CD4-positive, alpha-beta T cell treated with Interferon alpha-2 for 1 hour (primary cell): ENCODE measurements around the gene CST7.
"Not testable (repeated sequence)": the region's sequence is repeated elsewhere in the genome, so short reads cannot be mapped to it uniquely, and the experiment has no call there.

Experiments
- DNase-seq, 2 donors: peaks; one replicate each; pipeline ENCODE4 v3.0.0-alpha.2; 2020 to 2022

The CST7 gene

DNA sequence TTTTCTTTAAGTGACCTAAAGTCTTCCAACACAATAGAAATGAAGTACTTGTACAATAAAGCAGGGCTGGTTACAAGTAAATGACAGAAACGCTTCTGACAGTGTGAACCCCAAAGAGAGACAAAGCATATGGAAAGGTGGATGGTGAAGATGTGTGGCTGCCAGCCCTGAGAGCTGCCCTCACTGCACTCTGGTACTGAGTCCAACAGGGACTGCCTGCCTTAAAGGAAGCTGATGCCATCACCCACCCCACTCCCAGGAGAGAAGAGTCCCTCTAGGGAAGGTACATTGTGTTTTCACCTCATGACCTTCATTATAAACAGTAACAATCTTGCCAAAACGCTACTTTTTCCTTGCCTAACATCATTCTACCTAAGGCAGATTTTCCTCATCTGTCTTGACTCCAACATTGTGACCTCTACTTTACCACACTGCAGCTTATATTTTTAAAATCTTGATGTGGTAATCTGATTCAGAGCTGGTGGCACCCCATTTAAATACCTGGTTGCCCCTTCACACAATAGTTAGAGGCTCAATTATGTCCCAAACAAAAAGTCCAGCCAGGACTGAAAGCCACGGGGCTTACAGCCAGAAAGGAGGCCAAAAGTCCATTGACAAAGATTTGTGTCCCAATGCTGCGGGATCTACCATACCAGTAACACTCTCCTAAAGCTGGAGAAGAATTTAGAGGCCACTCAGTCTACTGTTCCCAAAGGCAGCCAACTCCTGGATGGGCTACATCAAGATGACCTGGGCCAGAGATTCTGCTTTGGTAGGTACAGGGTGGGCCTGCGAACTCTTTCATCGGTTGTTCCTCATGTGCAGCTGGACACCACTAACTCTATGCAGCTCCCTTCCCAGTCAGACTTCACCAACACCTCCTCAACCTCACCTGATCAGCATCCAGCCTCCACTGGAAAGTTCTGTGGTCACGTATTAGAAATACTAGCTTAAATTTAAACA is 39.1 kb downstream of the CST7 start:
- DNase-seq = no peak

DNA sequence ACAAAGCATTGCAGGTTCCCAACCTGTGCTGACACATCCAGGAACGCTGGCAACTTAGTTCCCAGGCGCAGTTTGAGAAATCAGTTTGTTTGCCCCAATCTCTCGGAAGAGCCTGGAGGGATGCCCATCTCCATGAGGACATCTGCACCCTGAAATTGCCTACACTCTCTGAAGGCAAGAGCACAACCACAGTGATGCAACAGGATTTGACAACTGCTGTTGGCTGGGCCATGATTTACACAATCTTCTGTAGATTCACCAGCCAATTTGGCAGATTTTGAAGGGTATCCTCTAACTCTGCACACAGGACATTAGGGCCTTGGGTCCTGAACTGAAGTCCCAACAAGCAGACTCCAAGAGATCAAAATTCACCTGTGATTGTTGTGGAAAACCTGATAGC is 40.1 kb downstream of the CST7 start:
- DNase-seq = no peak

- DNase-seq = no peak
Observed at GRCh38 chr20:24990810-24991252, 41.8 kb downstream of the CST7 start.

GRCh38 chr20:24991897-24992486 is 42.9 kb downstream of the CST7 start:
- DNase-seq = peak in 1 of 2 donors; percentile 16

GRCh38 chr20:24992487-24993205 is 43.6 kb downstream of the CST7 start, which contains the start of gene APMAP:
Gene APMAP, minus strand, starts transcription at chr20:24992751. Its CDS starts 63 bp downstream, at chr20:24992688.
- peak; percentile 94 to 96 for DNase-seq

DNA sequence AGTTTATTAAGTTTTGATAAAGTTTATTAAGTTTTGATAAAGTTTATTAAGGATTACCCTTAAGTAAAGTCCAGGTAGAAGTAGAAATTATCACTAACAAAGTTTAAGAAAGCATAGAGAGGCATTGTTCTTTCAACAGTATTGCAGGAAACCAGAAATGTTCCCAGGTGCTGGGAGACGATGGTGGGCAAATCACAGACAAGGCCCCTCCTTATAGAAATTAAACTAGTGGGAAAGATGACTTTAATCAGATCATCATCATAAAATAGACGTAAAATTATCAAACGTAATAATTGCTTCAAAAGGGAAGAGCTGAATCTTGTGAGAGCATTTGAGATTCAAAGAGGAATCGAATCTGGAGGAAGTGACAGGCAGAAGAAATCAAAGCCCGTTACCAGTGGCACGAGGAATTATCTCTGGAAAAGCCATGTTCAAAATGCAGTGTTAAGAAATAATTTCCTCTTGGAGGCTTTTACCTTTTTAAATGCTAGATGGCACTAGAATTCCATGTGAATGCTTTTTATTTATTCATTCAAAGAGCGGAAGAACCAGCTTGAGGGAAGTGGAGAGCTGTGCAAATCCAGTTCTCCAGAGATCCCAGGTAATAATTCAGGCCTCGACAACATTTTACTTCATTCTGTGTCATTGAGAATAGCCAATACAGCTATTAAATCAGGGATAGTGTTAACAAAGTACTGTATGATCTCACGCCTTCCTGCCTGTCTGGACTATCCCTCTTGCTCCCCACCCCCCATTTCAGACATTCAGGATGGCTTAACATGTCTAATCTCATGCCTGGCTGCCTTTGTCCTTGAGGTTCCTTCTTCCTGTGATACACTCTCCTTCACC is 44.5 kb downstream of the CST7 start:
- DNase-seq = no peak

DNA sequence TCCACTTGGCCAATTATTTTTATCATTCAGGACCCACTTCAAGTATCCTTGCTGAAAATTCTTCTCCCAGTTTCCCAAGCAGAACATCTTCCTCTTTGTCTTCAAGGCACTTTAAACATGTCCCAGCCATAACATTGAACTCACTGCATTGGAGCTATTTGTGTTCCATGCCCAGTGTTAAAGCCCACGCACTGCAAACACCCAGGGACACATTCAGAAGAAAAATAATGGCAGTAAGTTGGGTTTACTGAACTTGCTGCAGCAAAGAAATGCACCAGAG is 45.1 kb downstream of the CST7 start:
- DNase-seq = no peak

DNA sequence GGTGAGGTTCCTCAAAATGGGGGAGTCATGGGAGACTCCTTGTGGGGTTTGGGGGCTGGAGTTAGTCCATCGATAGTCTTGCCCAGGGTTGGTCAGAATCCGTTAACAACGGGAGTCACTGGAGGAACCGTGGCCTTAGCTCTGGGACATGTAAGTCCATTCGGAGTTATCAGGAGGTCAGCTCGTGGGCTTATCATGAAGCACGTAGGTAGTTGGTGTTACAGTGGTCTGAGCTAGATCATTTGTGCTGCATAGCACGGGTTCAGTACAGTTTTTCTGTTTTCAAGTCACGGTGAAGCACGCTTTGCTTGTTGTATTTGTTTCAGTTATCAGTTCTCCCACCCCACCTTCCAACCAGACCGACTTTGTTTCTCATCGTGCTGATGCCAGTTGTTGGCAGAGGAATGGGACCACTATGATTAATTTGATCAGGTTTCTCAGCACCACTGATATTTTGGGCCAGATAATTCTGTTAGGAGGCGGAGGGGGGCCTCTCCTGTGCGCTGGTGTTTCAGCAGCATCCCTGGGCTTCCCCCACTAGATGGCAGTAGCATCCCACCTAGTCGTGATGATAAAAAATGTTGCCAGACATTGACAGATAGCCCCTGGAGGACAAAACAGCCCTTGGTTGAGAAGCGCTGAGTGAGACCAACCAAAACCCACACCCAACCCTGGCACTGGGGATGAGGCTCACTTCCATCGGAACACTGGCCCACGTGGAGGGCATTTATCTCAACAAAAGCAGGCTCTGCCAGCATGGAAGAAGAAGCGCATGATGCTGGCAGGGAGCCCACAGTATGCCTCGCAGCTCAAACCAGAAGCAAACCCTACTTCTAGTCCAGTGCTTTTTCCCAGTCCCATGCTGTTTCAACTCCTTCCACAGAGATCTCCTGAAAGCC is 45.6 kb downstream of the CST7 start:
- DNase-seq = peak; percentile 81 to 89

- no peak for DNase-seq
Observed at GRCh38 chr20:24995741-24996448, 46.8 kb downstream of the CST7 start.

DNA sequence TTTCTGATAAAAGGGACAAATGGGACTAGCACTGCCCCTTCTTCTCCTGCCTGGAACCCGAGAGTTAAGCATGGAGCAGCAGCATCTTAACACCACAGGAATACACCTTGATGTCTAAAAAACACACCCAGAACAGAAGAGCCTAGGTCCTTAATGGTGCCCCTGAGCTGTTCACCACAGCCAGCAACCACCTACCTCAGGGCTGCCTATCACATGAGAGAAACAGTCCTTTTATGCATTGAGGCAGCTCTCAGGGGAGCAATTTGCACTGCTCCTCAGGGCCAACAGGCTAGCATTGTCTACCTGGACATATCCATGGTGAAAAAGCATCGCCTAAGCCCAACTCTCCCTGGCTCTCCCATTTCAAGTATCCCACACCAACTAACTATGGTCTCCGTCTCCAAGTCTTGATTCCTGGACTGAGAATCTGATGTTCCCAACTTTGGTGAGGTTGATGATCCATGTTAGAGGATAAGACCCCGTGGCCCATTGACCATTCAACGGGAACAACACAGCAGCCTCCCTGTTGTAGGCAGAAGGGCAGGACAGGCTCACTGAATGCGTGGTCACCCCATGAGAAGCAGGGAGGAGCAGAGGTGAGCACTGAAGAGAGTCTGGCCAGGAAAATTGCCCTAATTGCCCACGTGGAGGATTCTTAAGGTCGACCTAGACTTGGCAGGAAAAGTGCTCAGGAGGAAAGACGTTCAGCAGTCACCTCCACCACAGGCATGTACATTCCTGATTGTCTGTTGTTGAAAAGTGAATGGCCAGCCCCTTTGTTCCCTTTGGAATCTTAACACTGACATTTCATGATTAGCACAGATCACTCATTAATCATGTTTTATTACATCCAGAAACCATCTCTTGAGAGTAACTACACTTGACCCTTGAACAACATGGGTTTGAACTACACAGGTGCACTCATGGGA is 47.6 kb downstream of the CST7 start:
- no peak for DNase-seq

DNA sequence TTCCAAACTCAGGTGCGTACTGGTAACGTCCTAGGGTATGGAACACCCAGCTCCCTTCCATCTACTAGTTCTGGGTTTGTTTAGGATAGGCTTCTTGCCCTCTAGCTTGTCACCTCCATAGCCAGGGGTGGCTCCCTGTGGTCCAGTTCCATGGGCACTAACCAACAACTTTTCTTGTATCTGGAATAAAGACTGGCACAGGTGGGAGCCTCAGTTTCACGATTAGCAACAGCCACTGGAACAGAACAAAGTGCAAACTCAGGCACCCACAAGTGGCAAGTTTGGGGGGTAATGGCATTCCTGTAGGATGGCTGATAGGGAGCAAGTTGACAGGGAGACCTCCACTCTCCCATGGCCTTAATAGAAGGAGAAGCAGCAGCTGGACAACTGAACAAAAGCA is 49.1 kb downstream of the CST7 start:
- no peak for DNase-seq

- no peak for DNase-seq
Observed at GRCh38 chr20:24998631-24999445, 49.8 kb downstream of the CST7 start.

- DNase-seq = no peak
Observed at GRCh38 chr20:24999568-24999967, 50.5 kb downstream of the CST7 start.

DNA sequence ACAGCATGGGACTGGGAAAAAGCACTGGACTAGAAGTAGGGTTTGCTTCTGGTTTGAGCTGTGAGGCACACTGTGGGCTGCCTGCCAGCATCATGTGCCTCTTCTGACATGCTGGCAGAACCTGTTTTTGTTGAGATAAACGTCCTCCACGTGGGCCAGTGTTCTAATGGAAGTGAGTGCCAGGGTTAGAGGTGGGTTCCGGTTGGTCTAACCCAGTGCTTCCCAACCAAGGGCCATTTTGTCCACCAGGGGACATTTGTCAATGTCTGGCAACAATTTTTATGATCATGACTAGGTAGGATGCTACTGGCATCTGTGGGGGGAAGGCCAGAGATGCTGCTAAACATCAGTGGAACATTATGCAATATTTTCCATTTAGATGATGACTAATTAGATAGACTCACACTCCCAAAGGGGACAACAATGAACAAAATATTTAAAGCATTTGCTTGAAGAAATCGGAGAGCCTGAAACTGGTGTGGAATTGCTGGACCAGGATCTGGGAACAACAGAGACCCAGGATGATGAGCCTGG is 51.3 kb downstream of the CST7 start:
- DNase-seq = no peak

DNA sequence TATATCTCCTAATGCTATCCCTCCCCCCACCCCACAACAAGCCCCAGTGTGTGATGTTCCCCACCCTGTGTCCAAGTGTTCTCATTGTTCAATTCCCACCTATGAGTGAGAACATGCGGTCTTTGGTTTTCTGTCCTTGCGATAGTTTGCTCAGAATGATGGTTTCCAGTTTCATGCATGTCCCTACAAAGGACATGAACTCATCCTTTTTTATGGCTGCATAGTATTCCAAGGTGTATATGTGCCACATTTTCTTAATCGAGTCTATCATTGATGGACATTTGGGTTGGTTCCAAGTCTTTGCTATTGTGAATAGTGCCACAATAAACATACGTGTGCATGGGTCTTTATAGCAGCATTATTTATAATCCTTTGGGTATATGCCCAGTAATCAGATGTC is 52.3 kb downstream of the CST7 start:
- DNase-seq = not testable (repeated sequence)

DNA sequence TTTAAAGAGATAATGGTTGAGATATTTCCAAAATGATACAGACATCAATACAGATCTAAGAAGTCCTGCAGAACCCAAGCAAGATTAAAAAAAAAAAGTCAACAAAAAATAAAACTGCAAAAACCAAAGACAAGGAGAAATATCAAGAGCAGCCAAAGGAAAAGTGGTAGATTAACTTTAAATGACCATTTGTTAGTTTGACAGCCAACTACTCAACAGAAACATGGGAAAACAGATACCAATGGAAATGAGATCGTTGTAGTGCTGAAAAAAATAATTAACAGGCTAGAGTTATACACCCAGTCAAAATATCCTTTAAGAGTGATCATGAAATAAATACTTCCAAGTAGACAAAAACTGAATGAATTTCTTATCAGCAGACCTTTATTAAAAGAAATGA is 53.9 kb downstream of the CST7 start:
- no peak for DNase-seq

GRCh38 chr20:25005220-25005619 is 56.2 kb downstream of the CST7 start:
- DNase-seq = no peak

GRCh38 chr20:25005661-25006060 is 56.6 kb downstream of the CST7 start:
- DNase-seq = no peak
